Uterus (tissue), 4 donors: ENCODE results near the gene PCDHGA1. TPM values are rescaled to one million over a fixed set of nuclear protein-coding genes. Genes with fewer than 3 reads are reported as not detected.

Experiments used
- DNase-seq, 2 donors: peaks; one replicate each; pipeline ENCODE4 v3.0.0-alpha.2; 2019 to 2020
- H3K27ac ChIP-seq, 2 donors: fragments of 200-600 bp; sonication (generic); 1 replicate in 1 of 2; 2 replicates in 1 of 2; pipeline ENCODE4 v1.5.1; 2016 to 2018
- H3K27me3 ChIP-seq, 2 donors: fragments of 200-600 bp; sonication (generic); one replicate each; pipeline ENCODE4 v1.5.1; 2018 to 2019; ENCODE audit warnings: control low read depth in 1 of 2
- H3K36me3 ChIP-seq, 2 donors: fragments of 200-600 bp; sonication (generic); one replicate each; pipeline ENCODE4 v1.5.1; 2019; ENCODE audit warnings: control low read depth in 1 of 2
- H3K4me1 ChIP-seq, 2 donors: fragments of 200-600 bp; sonication (generic); one replicate each; pipeline ENCODE4 v1.5.1; 2018 to 2019; ENCODE audit warnings: control low read depth in 1 of 2
- H3K4me3 ChIP-seq, 2 donors: fragments of 200-600 bp; sonication (generic); 1 replicate in 1 of 2; 2 replicates in 1 of 2; pipeline ENCODE4 v1.5.1; 2018 to 2019; ENCODE audit warnings: mild to moderate bottlenecking in 1 of 2
- H3K9me3 ChIP-seq, 2 donors: fragments of 200-600 bp; sonication (generic); one replicate each; pipeline ENCODE4 v1.5.1; 2019; ENCODE audit warnings: control low read depth in 1 of 2
- CTCF ChIP-seq, 4 experiments: fragments of 200-600 bp in 2 of 4; fragments of 450-650 bp in 2 of 4; sonication (generic) in 2 of 4; IDR thresholded peaks; one replicate each; pipeline ENCODE4 v1.5.1; 2016 to 2019; ENCODE audit warnings: antibody characterized with exemption in 4 of 4, mild to moderate bottlenecking in 2 of 4, moderate library complexity in 1 of 4
- POLR2A ChIP-seq, 2 donors: fragments of 450-650 bp; IDR thresholded peaks; one replicate each; pipeline ENCODE4 v1.6.1; 2016; ENCODE audit warnings: antibody characterized with exemption in 2 of 2, mild to moderate bottlenecking in 1 of 2, moderate library complexity in 1 of 2
- intact Hi-C: fragments of 100-400 bp; cut with DNase I; formaldehyde crosslinking; loops from one replicate; pipeline ENCODE4 v1.15.1; 2023; ENCODE audit warnings: low total_unique reads
- total RNA-seq, 4 donors: library from RNA; depleted of rRNA in 3 of 4; stranded (reverse); fragments of >200 nt in 3 of 4; gene quantifications; one replicate each; pipeline versions ENCODE4 v1.1.0 to v1.2.4, GENCODE V29; 2014 to 2023
- donor health status: DM: yes; HTN: yes; CAD: no.

PCDHGA1 gene
- total RNA-seq, 4 donors from 2014 or later, result under 0.01 to 3.3 (median 1.5) TPM

- H3K9me3 ChIP-seq, result peaks cover 0 to 92% of the 10 kb centered on the region in 2 donors
- no peaks in the 10 kb centered on the region for H3K27me3 ChIP-seq
- H3K4me3 ChIP-seq, result no peak overlapping the region
- no peaks in the 10 kb centered on the region for H3K4me1 ChIP-seq
- intact Hi-C loops, result loop anchor here (2.0 kb wide), 1 partner anchor 57 kb away; no protein-coding TSS in a partner anchor
- H3K27ac ChIP-seq, result no peak overlapping the region
- H3K36me3 ChIP-seq, result no peaks in the 10 kb centered on the region
- no peak for TF ChIP-seq CTCF (IDR thresholded peaks at IDR 0.05)
- TF ChIP-seq POLR2A (IDR thresholded peaks at IDR 0.05), result no peak
- no peak for DNase-seq
Observed at GRCh38 chr5:141366016-141366896, 35.9 kb downstream of the PCDHGA1 start.

GRCh38 chr5:141369994-141370848, 39.9 kb downstream of the PCDHGA1 start, which contains the start of gene PCDHGB3:
PCDHGB3 (plus strand) TSS chr5:141370242; CDS start chr5:141370395, 153 bp downstream.
- Histone ChIP-seq H3K4me1 (no peaks in the 10 kb centered on the region), H3K27ac (no peak within 1 kb of the TSS), H3K4me3 (no peak within 1 kb of the TSS), H3K36me3 (no peaks in the 10 kb centered on the region), H3K9me3 (peaks cover 5 to 95% of the 10 kb centered on the region in 2 donors), H3K27me3 (no peaks in the 10 kb centered on the region)
- intact Hi-C loops, result no loop called here
- no peak for DNase-seq
- TF ChIP-seq POLR2A (IDR thresholded peaks at IDR 0.05) (no peak), CTCF (IDR thresholded peaks at IDR 0.05) (no peak)

- Histone ChIP-seq H3K9me3 (peaks cover 5 to 92% of the 10 kb centered on the region in 2 donors), H3K27ac (no peak overlapping the region), H3K4me1 (no peaks in the 10 kb centered on the region), H3K36me3 (no peaks in the 10 kb centered on the region), H3K27me3 (no peaks in the 10 kb centered on the region), H3K4me3 (no peak overlapping the region)
- no peak for TF ChIP-seq CTCF (IDR thresholded peaks at IDR 0.05)
- no peak for TF ChIP-seq POLR2A (IDR thresholded peaks at IDR 0.05)
- intact Hi-C loops, result no loop called here
- DNase-seq, result no peak
Observed at GRCh38 chr5:141371572-141372475, 41.5 kb downstream of the PCDHGA1 start.

GRCh38 chr5:141373673-141374317, 43.5 kb downstream of the PCDHGA1 start, which contains the start of gene PCDHGA6:
PCDHGA6 (plus strand) TSS chr5:141373891; CDS start chr5:141374084, 193 bp downstream.
- no peaks in the 10 kb centered on the region for H3K27me3 ChIP-seq
- intact Hi-C loops, result no loop called here
- H3K4me1 ChIP-seq, result no peaks in the 10 kb centered on the region
- no peak for DNase-seq
- peak in 3 of 4 experiments; percentile 16 to 31 (median 19) for TF ChIP-seq CTCF (IDR thresholded peaks at IDR 0.05)
- no peak for TF ChIP-seq POLR2A (IDR thresholded peaks at IDR 0.05)
- H3K9me3 ChIP-seq, result peaks cover 5 to 96% of the 10 kb centered on the region in 2 donors
- peak within 1 kb of the TSS in 1 of 2 donors; percentile 28 for H3K27ac ChIP-seq
- H3K36me3 ChIP-seq, result no peaks in the 10 kb centered on the region
- H3K4me3 ChIP-seq, result peak within 1 kb of the TSS; percentile 11 to 19
